Hepatic stellate cell (primary cell): ENCODE data around the gene RBM38.

Experiments
- DNase-seq: peaks from one replicate; pipeline ENCODE4 v3.0.0; 2011; ENCODE audit warnings: low spot score

The RBM38 gene

GRCh38 chr20:57451431-57451794 is 60.2 kb downstream of the RBM38 start:
- no peak for DNase-seq

- DNase-seq, result no peak
Observed at GRCh38 chr20:57451795-57452661, 60.8 kb downstream of the RBM38 start.

- DNase-seq, result no peak
Observed at GRCh38 chr20:57455386-57455785, 64.2 kb downstream of the RBM38 start.

- DNase-seq, result no peak
Observed at GRCh38 chr20:57456116-57456515, 64.9 kb downstream of the RBM38 start.

DNA sequence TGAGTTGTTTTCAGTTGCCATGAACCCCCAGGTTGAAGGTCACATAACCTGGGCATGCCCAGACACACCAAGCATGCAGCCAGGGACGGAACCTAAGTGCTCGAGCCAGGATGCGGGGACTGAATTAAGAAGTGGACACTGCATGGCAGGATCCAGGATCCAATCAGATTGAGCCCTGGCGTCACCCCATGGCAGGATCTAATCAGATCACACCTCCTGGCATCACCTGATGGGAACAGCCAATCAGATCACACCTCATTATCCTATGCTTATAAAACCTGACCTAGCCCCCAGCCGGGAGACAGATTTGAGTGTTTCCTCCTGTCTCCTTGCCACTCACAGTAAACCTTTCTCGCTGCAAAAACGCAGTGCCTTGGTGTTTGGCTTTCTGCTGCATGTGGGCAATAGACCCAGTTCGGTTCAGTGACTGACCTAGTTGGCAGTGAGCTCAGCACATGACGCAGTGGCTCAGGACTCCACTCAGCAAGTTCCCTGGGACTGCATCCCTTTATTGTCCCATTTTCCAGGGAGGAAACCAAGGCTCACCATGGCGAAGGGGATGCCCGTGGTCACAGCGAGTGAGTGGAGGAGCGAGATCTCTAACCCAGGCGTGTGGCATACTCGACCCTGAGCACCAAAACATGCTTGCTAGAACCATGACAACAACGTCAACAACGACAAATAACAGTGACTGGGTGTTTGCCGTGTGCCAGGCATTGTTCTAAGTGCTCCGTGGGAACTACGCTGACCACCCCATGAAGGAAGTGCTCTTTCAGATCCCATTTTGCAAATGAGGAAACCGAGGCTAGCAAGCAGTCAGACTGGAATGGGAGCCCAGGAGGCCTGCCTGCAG is 66.3 kb downstream of the RBM38 start:
- no peak for DNase-seq

GRCh38 chr20:57458400-57459160 is 67.4 kb downstream of the RBM38 start:
- DNase-seq, result no peak
